Measurements from ENCODE around the gene NR2C2.

NR2C2 gene

GRCh38 chr3:14969671-14970070 lies 22.3 kb downstream of the NR2C2 start:
- H3K27ac ChIP-seq (ENCODE audit: poor library complexity, severe bottlenecking) = no peak overlapping the region
- H3K9me3 ChIP-seq (ENCODE audit: severe bottlenecking) = no peaks in the 10 kb centered on the region

DNA sequence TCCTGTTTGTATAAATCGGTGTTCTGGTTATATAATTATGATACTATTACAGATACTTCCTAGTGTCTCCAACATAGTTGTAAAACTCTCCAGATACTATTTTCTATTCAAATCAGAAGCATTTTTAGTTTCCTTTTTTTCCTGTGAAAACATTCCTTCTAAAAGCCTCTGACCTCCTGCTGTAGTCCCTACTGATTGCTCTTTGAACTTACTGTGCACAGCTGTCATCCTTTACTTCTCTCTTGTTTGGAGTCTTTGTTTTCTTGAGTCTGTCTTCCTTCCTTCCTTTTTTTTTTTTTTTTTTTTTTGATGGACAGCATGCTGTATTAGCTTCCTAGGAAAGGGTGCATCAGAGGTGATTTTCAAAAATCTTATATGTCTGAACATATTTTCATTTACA lies 28.9 kb downstream of the NR2C2 start:
- no peak for ATAC-seq (ENCODE audit: low read depth)
- H3K4me1 ChIP-seq (ENCODE audit: insufficient read depth, poor library complexity, severe bottlenecking) = no peaks in the 10 kb centered on the region
- H3K36me3 ChIP-seq (ENCODE audit: low read depth) = peaks cover 26% of the 10 kb centered on the region
- no peaks in the 10 kb centered on the region for H3K9me3 ChIP-seq (ENCODE audit: severe bottlenecking)
- no peak for DNase-seq (ENCODE audit: low spot score)
- H3K27ac ChIP-seq (ENCODE audit: poor library complexity, severe bottlenecking) = no peak overlapping the region
- no peak for TF ChIP-seq CTCF (IDR thresholded peaks at IDR 0.05; ENCODE audit: poor library complexity, severe bottlenecking)
- no peaks in the 10 kb centered on the region for H3K27me3 ChIP-seq (ENCODE audit: insufficient read depth, poor library complexity, severe bottlenecking)
- H3K4me3 ChIP-seq (ENCODE audit: severe bottlenecking) = no peak overlapping the region

More at GRCh38 chr3:14969671-14970070, 22.3 kb downstream of the NR2C2 start:
- no peaks in the 10 kb centered on the region for H3K27me3 ChIP-seq (ENCODE audit: insufficient read depth, poor library complexity, severe bottlenecking)
- H3K4me1 ChIP-seq (ENCODE audit: insufficient read depth, poor library complexity, severe bottlenecking) = no peaks in the 10 kb centered on the region
- ATAC-seq (ENCODE audit: low read depth) = no peak
- no peak overlapping the region for H3K4me3 ChIP-seq (ENCODE audit: severe bottlenecking)
- no peak for TF ChIP-seq CTCF (IDR thresholded peaks at IDR 0.05; ENCODE audit: poor library complexity, severe bottlenecking)
- peaks cover 38% of the 10 kb centered on the region for H3K36me3 ChIP-seq (ENCODE audit: low read depth)
- DNase-seq (ENCODE audit: low spot score) = no peak

DNA sequence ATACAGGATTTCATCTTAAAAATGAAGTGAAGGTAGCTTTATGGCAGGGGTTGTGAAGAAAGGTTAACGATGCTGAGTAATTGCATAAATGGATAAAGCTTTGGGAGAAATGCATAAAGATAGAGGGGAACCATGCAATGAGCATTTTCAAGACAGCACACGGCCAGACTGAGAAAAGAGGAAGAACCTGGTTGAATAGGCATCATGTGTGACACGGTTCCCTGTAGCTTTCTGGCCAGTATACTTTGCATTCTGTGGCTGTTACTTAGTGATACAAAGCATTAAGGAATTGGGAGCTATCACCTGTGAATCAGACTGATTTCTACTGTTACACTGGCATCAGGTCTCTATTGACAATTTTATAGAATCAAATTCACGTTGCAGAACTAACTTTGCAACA lies 33.3 kb downstream of the NR2C2 start:
- H3K9me3 ChIP-seq (ENCODE audit: severe bottlenecking) = no peaks in the 10 kb centered on the region
- no peaks in the 10 kb centered on the region for H3K27me3 ChIP-seq (ENCODE audit: insufficient read depth, poor library complexity, severe bottlenecking)
- ATAC-seq (ENCODE audit: low read depth) (no peak), DNase-seq (ENCODE audit: low spot score) (no peak)
- TF ChIP-seq CTCF (IDR thresholded peaks at IDR 0.05; ENCODE audit: poor library complexity, severe bottlenecking) = no peak
- H3K36me3 ChIP-seq (ENCODE audit: low read depth) = peaks cover 8% of the 10 kb centered on the region
- H3K4me3 ChIP-seq (ENCODE audit: severe bottlenecking) = no peak overlapping the region
- no peak overlapping the region for H3K27ac ChIP-seq (ENCODE audit: poor library complexity, severe bottlenecking)
- H3K4me1 ChIP-seq (ENCODE audit: insufficient read depth, poor library complexity, severe bottlenecking) = no peaks in the 10 kb centered on the region

DNA sequence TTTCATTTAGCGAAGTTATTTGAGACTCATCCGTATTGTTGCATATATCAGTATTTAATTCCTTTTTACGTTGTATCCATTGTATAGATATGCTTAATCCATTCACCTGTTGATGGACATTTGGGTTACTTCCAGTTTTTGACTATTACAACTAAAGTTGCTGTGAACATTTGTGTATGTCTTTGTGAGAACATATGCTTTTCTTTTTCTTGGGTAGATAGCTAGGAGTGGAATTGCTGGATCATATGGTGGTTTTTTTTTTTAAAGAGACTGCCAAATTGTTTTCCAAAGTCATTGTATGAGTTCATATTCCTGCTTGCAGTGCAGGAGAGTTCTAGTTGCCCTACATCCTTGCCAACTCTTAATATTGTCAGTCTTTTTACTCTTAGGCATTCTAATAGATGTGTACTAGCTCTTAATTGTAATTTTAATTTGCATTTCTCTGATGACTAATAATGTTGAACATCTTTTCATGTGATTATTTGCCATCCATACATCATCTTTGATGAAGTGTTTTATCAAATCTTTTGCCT lies 37.3 kb downstream of the NR2C2 start:
- Histone ChIP-seq H3K27ac (ENCODE audit: poor library complexity, severe bottlenecking) (no peak overlapping the region), H3K4me3 (ENCODE audit: severe bottlenecking) (no peak overlapping the region), H3K27me3 (ENCODE audit: insufficient read depth, poor library complexity, severe bottlenecking) (no peaks in the 10 kb centered on the region), H3K4me1 (ENCODE audit: insufficient read depth, poor library complexity, severe bottlenecking) (no peaks in the 10 kb centered on the region), H3K36me3 (ENCODE audit: low read depth) (no peaks in the 10 kb centered on the region; the same call in 1 of the 2 replicates), H3K9me3 (ENCODE audit: severe bottlenecking) (no peaks in the 10 kb centered on the region)
- DNase-seq (ENCODE audit: low spot score) (no peak), ATAC-seq (ENCODE audit: low read depth) (no peak)
- TF ChIP-seq CTCF (IDR thresholded peaks at IDR 0.05; ENCODE audit: poor library complexity, severe bottlenecking) = no peak

- DNase-seq (ENCODE audit: low spot score) (no peak), ATAC-seq (ENCODE audit: low read depth) (no peak)
- H3K4me3 ChIP-seq (ENCODE audit: severe bottlenecking) = no peak overlapping the region
- no peaks in the 10 kb centered on the region for H3K9me3 ChIP-seq (ENCODE audit: severe bottlenecking)
- H3K27me3 ChIP-seq (ENCODE audit: insufficient read depth, poor library complexity, severe bottlenecking) = no peaks in the 10 kb centered on the region
- no peaks in the 10 kb centered on the region; the same call in 1 of the 2 replicates for H3K36me3 ChIP-seq (ENCODE audit: low read depth)
- no peaks in the 10 kb centered on the region for H3K4me1 ChIP-seq (ENCODE audit: insufficient read depth, poor library complexity, severe bottlenecking)
- TF ChIP-seq CTCF (IDR thresholded peaks at IDR 0.05; ENCODE audit: poor library complexity, severe bottlenecking) = no peak
- H3K27ac ChIP-seq (ENCODE audit: poor library complexity, severe bottlenecking) = no peak overlapping the region
These were observed 41.6 kb downstream of the NR2C2 start for GRCh38 chr3:14988988-14989394.
